GM21360 (cell line): ENCODE measurements around the gene GSTP1.
"Not testable (repeated sequence)": the region's sequence is repeated elsewhere in the genome, so short reads cannot be mapped to it uniquely, and the experiment has no call there.

ENCODE experiments used
- ATAC-seq: cut with Tn5 transposase; IDR thresholded peaks from one replicate; pipeline ENCODE4 v1.9.1; 2021; ENCODE audit warnings: mild to moderate bottlenecking, moderate library complexity; ENCODE audit not compliant: unreplicated experiment

GSTP1 gene

DNA sequence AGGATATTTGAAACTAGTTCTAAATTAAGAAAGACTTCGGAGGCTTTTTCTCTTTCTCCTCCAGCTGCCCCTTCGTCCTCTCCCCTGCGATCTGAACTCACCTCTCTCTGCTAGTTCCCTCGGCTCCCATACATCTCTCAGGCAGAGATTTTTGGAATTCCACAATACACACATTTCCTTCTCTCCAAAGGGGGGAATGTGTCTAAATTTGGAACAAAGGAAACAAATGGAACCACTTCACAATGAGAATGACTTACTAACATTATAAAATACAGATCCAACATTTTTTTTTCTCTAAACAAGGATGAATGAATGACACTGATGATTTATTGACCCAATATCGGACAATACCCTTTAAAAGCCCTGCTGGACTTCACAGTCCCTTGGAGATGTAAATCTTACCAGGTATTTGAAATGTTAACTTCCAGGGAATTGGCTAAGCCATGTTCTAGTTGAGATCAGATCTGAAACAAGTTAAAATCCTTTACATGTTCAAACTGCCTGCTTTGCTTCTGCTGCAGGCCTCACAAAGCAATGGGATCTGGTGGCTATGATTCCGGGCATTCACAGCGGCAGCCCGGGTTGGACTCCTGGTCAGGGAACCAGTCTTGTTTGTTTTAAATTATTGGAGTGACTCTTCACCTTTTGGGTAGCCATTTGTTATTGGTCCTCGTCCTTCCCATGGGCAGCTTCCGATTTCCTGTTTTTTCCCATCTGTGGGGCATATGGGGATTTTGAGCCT is 20.5 kb upstream of the GSTP1 start:
- ATAC-seq = no peak

DNA sequence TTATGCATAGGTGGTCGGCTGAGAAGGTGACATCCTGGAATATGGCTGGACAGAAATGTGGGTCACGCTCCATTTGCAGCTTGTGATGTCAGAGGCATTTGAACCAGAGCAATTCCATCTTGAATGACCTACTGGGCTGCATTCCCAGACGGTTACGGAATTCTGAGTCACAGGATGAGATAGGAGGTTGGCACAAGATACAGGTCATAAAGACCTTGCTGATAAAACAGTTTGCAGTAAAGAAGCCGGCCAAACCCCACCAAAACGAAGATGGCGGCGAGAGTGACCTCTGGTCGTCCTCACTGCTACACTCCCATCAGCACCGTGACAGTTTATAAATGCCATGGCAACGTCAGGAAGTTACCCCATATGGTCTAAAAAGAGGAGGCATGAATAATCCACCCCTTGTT is 19.9 kb upstream of the GSTP1 start:
- ATAC-seq = not testable (repeated sequence)

DNA sequence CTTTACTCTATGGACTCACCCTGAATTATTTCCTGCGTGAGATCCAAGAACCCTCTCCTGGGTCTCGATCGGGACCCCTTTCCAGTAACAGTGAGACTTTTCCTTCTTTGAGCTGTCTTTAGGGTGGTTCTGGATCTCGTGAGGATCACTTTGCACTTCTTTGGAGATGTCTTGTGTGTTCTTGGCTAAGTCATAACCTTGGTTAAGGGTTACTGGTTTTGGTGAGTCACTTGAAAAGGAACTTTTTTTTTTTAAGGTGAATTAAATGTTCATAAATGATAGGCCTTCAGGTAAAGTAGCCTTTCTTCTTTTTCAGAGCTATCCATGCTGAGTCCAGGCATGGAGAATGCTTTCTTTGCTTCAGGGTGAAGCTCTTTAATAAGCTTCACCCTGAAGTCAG is 19.4 kb upstream of the GSTP1 start:
- ATAC-seq = no peak

DNA sequence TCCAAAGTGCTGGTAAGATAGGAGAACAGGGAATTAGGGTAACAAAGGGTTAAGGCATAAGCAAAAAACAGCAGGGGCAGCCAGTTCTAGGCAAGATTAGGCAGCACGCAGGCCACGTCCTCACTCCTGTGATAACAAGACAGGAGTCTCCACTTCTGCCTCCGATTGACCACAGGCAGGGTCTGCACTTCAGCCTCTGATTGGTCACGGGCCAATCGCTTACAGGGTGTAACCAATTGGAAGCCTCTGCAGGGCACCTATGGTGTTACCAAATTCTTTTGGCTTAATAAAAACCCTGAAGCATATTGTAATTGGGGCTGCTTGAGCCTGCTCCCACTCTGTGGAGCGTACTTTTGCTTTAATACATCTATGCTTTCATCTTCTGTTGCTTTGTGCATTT is 12.2 kb upstream of the GSTP1 start:
- no peak for ATAC-seq

DNA sequence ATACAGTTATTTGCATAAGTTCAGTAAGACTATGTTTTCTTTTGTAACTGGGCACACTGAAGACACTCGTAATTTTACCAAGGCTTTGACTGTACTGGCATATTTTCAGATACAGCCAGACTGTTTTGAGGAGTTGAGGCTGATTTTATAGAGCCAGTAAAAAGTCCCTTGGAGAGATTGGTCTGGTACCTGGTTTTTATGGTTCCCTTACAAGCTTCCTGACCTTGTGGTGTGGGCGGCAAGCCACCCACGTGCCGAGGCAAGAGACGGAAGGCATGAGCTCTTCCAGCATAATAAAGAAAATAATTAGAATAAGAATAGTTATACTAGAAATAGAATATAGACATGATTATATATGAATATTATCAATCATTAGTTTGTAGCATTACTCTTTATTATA is 11.3 kb upstream of the GSTP1 start:
- no peak for ATAC-seq

DNA sequence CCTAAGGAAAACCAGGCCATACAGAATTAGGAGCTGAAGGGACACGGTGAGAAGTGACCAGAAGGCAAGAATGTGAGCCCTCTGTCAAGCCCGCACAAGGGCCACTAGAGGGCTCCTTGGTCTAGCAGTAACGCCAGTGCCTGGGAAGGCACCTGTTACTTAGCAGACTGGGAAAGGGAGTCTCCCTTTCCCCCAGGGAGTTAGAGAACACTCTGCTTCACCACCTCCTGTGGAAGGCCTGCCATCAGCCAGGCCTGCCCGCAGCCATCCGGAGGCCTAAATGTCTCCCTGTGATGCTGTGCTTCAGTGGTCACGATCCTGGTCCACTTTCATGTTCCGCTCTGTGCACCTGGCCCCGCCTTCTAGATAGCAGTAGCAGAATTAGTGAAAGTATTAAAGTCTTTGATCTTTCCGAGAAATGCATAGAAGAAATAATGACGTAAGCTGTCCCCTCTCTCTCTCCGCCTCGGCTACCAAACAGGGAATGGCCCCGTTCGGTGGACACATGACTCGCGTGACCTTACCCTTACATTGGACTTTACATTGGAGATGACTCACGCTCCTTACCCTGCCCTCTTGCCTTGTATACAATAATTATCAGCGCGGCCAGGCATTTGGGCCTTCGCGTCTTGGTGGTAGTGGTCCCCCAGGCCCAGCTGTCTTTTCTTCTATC is 10.7 kb upstream of the GSTP1 start:
- no peak for ATAC-seq

DNA sequence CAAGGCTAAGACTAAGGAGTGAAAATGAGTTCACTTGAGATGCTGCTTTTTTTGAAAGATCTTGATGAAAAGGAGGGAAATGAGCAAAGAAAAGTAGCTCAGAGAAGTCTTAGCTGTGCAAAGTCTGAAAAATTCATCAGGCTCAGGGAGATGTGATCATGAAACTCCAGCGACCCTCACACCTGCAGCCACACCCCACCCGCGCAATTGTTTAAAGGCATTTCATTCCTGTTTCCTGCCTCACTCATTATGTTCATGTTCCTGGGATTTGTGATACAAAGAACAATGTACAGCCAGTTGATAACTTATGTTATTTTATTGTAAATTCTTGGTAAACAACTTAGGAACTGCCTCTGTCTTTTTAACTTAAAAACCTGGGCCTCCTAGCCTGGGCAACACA is 8.7 kb upstream of the GSTP1 start:
- ATAC-seq = no peak

DNA sequence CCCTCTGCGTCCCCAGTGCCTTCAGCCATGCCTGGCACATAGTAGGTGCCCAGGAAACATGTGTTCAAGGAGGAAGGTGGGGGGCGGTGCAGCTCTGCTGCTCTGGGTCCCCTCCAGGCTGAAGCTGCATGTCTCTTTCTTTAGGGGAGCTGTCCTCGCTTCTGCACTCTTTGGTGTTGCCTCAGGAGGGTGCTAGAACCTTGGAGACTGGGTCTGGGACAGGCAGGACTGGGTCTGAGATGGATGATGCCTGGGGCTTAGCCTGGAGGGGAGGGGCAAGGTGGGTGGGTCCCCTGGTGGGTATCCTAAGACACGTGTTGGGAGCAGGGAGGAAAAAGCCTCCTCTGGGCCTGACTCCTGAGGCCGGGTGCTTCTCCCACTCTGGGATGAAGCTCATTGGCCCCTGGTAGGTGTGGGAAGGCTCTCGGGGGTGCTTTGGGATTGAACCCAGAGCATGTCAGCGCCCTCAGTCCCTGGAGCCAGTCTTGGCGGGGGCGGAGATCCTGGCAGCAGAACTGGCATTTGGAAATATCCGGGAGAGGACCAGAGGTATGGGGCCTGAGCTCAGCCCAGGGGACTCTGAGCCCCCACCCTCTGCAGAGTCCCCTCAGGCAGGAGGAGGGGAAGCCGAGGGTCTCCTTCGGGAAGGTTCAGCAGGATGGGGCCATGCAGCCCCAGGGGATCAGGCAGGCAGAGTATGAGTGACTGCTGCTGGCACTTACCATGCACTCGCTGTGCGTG is 6.7 kb upstream of the GSTP1 start:
- ATAC-seq = no peak

DNA sequence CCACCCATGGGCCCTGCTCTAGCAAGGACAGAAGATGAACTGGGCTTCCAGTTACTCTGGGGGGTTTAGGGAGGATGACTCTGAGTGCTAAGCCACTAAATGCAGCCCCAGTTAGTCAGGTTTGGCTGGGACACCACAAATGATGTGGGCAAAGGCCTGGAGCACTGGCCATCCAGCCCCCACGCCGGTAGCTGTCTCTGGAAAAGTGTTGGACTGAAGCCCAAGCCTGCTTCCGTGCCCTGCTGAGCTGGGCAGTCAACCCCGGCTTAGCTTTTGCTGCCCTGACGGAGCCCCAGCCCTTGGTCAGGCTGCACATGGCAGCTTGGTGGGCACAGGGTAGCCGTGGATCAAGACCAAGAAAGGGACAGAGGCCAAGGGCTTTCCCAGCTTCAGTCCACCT is 5.7 kb upstream of the GSTP1 start:
- no peak for ATAC-seq

DNA sequence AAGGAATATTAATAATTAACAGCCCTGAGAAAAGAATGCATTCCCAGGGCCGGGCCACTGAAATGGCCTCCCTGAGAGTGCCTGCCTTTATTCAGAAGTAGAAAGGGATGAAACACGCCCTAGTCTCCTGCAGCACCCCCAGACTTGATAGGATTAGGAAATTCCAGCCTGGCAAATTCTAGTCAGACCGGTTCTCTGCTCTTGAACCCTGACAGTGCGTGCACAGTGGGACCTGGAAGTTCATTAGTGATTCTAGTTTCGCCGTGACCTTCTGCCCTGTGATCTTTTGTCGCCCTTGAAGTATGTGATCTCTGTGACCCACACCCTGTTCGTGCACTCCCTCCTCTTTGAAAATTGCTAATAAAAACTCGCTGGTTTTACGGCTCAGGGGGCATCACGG is 2.1 kb upstream of the GSTP1 start:
- ATAC-seq = no peak

DNA sequence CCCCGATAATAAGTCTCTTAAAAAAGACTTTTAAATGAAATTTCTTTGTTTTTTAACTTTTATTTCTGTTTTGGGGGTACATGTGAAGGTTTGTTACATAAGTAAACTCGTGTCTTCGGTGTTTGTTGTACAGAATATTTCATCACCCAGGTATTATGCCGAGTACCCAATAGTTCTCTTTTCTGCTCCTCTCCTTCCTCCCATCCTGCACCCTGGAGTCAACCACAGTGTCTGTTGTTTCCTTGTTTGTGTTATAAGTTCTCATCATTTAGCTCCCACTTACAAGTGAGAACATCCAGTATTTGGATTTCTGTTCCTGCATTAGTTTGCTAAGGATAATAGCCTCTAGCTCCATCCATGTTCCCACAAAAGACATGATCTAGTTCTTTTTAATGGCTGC is 1.6 kb upstream of the GSTP1 start:
- ATAC-seq = no peak

DNA sequence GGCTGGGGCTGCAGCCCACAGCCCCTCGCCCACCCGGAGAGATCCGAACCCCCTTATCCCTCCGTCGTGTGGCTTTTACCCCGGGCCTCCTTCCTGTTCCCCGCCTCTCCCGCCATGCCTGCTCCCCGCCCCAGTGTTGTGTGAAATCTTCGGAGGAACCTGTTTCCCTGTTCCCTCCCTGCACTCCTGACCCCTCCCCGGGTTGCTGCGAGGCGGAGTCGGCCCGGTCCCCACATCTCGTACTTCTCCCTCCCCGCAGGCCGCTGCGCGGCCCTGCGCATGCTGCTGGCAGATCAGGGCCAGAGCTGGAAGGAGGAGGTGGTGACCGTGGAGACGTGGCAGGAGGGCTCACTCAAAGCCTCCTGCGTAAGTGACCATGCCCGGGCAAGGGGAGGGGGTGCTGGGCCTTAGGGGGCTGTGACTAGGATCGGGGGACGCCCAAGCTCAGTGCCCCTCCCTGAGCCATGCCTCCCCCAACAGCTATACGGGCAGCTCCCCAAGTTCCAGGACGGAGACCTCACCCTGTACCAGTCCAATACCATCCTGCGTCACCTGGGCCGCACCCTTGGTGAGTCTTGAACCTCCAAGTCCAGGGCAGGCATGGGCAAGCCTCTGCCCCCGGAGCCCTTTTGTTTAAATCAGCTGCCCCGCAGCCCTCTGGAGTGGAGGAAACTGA is 731 bp downstream of the GSTP1 start:
- no peak for ATAC-seq

DNA sequence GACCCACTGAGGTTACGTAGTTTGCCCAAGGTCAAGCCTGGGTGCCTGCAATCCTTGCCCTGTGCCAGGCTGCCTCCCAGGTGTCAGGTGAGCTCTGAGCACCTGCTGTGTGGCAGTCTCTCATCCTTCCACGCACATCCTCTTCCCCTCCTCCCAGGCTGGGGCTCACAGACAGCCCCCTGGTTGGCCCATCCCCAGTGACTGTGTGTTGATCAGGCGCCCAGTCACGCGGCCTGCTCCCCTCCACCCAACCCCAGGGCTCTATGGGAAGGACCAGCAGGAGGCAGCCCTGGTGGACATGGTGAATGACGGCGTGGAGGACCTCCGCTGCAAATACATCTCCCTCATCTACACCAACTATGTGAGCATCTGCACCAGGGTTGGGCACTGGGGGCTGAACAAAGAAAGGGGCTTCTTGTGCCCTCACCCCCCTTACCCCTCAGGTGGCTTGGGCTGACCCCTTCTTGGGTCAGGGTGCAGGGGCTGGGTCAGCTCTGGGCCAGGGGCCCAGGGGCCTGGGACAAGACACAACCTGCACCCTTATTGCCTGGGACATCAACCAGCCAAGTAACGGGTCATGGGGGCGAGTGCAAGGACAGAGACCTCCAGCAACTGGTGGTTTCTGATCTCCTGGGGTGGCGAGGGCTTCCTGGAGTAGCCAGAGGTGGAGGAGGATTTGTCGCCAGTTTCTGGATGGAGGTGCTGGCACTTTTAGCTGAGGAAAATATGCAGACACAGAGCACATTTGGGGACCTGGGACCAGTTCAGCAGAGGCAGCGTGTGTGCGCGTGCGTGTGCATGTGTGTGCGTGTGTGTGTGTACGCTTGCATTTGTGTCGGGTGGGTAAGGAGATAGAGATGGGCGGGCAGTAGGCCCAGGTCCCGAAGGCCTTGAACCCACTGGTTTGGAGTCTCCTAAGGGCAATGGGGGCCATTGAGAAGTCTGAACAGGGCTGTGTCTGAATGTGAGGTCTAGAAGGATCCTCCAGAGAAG is 1.6 kb downstream of the GSTP1 start:
- ATAC-seq = no peak

DNA sequence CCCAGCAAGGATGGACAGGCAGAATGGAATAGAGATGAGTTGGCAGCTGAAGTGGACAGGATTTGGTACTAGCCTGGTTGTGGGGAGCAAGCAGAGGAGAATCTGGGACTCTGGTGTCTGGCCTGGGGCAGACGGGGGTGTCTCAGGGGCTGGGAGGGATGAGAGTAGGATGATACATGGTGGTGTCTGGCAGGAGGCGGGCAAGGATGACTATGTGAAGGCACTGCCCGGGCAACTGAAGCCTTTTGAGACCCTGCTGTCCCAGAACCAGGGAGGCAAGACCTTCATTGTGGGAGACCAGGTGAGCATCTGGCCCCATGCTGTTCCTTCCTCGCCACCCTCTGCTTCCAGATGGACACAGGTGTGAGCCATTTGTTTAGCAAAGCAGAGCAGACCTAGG is 2.3 kb downstream of the GSTP1 start:
- ATAC-seq = no peak

DNA sequence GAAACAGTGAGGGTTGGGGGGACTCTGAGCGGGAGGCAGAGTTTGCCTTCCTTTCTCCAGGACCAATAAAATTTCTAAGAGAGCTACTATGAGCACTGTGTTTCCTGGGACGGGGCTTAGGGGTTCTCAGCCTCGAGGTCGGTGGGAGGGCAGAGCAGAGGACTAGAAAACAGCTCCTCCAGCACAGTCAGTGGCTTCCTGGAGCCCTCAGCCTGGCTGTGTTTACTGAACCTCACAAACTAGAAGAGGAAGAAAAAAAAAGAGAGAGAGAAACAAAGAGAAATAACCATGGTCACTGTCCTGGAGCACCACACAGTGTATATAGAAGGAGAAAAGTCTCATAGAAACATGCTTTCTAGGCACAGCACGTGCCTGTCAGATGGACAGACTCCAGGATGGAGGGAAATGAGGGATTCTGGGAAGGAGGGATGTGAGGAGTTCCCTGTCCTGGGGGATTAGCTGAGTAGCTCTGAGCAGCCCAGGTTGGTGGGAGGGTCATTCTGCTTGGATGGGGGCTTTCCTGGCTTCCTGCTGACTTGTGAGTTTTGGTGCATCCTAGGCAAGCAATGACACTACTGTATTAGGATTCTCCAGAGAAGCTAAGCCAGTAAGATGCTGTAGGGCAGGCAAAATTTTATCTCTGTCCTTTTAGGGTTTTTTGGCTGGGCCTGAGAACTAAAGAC is 3.1 kb downstream of the GSTP1 start:
- ATAC-seq = no peak

DNA sequence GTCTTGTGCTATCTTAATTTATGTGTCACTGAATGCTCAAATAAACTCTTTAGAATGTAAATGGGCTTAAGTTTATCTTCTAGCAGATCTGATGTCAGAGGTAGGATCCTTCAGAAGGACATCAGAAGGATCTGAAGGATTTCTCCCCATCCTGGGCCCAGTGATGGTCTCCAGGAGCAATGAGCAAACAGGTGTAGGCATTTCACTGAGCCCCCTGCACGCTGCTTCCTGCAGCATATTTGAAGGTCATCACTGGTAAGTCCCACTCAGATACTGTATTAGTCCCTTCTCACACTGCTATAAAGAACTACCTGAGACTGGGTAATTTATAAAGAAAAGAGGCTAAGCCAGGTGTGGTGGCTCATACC is 4.5 kb downstream of the GSTP1 start:
- no peak for ATAC-seq

DNA sequence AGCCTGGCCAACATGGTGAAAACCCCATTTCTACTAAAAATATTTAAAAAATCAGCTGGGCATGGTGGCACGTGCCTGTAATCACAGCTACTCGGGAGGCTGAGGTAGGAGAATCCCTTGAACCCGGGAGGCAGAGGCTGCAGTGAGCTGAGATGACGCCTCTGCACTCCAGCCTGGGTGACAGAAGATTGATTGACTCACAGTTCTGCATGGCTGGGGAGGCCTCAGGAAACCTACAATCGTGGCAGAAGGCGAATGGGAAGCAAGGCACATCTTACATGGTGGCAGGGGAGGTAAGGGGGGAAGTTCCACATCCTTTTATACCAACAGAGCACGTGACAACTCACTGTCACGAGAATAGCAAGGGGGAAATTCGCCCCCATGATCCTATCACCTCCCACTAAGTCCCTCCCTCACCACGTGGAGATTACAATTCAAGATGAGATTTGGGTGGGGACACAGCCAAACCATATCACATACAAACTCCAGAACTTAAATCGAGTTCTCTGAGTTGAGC is 5.3 kb downstream of the GSTP1 start:
- not testable (repeated sequence) for ATAC-seq

DNA sequence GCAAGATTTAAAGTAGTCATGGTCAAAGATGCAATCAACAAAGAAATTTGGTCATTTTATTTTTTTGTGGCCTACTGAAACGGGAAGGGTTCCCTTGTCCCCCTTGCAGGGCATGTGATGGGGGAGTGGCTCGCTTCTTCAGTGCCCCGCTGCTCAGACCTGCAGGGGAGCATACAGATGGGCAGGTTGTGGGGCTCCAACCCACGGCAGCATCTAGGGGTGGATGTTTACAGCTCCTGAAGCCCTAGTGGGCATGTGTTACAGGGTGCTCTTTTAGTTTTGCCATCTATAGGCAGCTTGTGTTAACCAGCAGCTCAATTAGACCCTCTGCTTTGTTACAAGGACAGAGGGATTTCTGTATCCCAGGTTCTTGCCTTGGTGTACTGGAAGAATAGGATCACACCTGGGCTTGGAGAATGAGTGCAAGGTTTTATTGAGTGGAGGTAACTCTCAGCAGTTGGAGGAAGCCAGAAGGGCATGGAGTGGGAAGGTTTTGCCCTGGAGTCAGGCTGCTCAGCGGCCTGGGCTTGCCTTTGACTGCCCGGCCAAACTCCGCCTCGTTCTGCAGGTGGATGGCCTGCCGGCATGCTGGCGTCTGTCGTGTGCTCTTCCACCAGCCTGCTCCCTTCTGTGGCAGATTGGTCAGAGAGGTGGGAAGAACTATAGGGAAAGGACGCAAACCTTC is 9.4 kb downstream of the GSTP1 start:
- ATAC-seq = no peak

DNA sequence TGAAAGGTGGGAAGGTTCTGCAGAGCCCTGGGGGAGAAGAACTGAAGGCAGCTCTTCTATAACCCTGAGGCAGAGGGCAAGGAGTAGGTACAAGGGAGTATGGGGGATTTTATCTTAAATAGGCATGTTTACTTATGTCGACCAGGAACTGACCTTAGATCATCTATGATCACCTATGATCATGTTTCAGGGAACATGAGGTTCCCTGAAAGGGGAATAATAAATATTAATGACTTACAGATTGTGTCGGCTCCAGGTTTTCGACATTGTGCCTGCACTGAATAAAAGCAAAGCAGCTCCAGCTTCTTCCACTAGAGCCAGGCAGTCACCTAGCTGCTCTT is 9.9 kb downstream of the GSTP1 start:
- ATAC-seq = no peak
